HG03354 (cell line): ENCODE data around the gene FARP1.

Source experiments
- ATAC-seq: cut with Tn5 transposase; IDR thresholded peaks from one replicate; pipeline ENCODE4 v1.9.1; 2021; ENCODE audit warnings: mild to moderate bottlenecking; ENCODE audit not compliant: unreplicated experiment, poor library complexity, severe bottlenecking

Gene FARP1

GRCh38 chr13:98342953-98343352 is 200.1 kb downstream of the FARP1 start:
- no peak for ATAC-seq

GRCh38 chr13:98343461-98343860 is 200.6 kb downstream of the FARP1 start:
- no peak for ATAC-seq

- no peak for ATAC-seq
Measured at GRCh38 chr13:98344392-98344791, 201.5 kb downstream of the FARP1 start.

DNA sequence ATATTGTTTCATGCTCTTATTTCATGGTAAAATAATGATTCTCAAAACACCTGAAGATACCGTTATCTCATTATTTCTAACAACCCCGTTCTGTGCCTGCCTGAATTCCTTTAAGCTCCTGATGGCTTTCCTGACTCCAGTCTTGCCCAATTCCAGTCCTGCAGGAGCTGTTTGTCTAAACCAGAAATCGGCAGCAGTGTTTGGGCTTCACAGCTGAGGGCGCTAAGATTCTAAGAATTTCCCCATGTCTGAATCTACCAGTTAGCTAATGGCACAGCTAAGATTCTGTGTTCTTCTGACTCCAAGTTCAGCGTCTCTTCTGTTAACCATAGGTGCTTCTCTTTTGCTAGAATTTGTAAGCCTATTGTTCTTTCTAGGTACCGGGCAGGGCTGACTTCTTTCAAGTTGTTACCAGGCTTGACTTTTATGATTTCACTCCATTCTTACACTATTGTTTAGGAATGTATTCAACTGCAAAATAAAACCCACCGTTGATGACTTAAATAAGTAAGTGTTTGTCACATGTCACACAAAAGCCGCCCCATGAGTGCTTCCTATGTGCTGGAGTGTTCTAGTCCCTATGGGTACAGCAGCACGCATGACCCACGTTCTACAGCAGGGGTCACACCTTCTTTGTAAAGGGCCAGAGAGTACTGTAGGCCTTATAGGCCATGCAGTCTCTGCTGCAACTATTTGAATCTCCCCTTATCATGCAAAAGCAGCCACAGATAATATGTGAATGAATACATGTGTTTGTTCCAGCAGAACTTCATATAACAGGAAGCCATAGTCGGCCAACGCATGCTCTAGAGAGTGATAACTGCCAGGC is 202.4 kb downstream of the FARP1 start:
- no peak for ATAC-seq

GRCh38 chr13:98346904-98347636 is 204.2 kb downstream of the FARP1 start:
- no peak for ATAC-seq

GRCh38 chr13:98347756-98348155 is 204.9 kb downstream of the FARP1 start:
- ATAC-seq: no peak

DNA sequence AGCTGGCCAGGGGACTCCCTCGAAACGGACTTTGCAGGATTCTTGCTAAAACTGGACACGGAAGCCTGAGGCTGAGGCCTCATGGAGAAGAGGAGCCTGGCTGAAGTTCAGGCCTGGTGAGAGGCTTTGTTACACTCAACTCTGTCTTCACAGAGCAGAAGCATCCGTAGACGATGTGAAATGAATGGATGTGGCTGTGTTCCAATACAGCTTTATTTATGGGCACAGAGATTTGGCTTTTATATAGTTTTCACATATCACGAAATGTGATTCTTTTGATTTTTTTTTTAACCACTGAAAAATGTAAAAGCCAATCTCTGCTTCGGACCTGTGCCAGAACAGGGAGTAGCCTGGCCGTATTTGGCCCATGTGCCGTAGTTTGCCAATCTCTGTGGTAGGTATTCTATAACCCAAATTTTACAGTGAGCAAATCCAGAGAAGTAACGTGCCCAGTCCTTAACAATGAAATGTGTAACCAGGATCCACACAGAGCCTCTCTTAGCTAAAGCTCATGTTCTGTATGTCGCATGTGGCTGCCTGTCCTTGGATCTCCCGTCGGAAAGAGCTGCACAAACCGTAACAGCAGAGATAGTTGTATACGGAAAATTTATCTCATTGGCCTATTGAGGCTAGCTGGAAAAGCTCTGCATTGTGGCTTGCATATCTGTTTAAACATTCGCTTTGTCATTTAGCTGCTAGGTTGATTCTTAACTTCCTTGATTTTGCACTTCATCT is 205.7 kb downstream of the FARP1 start:
- no peak for ATAC-seq

GRCh38 chr13:98349731-98350305 is 206.9 kb downstream of the FARP1 start:
- no peak for ATAC-seq

GRCh38 chr13:98350746-98351330 is 207.9 kb downstream of the FARP1 start:
- ATAC-seq: no peak

DNA sequence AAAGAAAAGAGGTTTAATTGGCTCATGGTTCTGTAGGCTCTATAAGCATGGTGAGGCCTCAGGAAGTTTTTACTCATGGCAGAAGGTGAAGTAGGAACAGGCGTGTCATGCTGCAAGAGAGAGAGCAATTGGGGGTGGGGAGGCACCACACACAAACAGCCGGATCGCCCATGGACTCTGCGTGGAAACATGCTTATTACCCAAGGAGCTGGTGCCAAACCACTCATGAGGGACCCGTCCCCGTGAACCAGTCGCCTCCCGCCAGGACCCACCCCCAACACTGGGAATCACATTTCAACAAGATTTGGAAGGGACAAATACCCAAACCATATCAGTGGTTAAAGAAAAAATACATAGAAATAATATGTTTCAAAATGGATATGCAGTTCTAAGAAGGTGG is 208.7 kb downstream of the FARP1 start:
- no peak for ATAC-seq

GRCh38 chr13:98352226-98352625 is 209.3 kb downstream of the FARP1 start:
- ATAC-seq: no peak

- ATAC-seq: no peak
Measured at GRCh38 chr13:98353750-98354149, 210.9 kb downstream of the FARP1 start.

- no peak for ATAC-seq
Measured at GRCh38 chr13:98358937-98359336, 216.0 kb downstream of the FARP1 start.

DNA sequence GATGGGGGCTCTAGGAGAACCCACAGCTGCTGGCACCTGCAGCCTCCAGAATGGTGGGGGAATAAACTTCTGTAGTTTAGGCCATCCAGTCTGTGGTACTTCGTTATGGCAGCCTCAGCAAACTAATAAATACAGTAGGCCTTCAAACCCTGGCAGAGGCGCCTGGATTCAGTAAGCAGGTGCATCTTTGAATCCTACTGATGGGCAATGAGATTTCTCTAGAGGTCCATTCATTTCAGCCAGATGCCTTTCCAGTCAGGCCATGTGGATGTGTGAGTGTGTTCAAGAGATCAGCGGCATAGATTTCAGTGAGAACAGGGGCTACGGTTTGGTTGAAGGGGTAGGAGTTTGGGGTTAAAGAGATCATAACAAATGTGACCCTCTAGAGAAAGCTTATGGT is 217.7 kb downstream of the FARP1 start:
- ATAC-seq: no peak

- no peak for ATAC-seq
Measured at GRCh38 chr13:98363326-98363725, 220.4 kb downstream of the FARP1 start.

- ATAC-seq: no peak
Measured at GRCh38 chr13:98364179-98364578, 221.3 kb downstream of the FARP1 start.

DNA sequence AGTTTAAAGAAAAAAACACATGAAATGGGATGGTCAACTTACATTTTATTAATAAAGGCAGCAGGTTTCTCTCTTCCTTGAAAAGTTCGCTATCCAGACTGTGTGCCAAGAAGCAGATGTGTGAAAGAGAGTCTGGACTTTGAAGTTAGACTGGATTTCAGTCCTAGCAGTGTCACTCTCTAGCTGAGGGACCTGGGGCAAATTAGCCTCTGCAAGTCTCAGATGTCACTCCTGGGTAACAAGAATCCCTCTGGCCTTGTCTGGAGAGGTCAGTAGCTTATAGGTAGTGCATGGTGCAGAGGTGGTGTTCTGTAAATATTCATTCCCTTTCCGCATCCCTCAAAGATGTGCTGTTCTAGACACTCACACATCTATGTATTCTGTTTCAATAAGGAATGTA is 221.8 kb downstream of the FARP1 start:
- no peak for ATAC-seq

DNA sequence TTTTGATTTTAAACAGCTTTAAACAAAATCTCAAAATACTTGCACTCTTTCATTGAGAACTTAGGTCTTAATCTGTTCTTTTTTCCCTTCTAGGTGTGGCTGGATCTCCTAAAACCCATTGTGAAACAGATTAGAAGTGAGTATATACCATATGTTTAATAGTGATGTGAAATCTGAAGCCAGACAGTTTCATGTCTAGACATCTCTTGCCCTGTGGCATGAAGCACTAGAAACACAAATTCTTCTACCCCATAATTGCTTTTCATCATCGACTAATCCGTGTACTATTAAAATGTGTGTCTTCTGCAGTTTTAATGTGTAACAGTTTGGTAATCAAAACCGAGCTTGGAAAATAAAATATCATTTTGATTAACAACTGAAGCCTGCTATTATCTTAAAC is 222.4 kb downstream of the FARP1 start:
- no peak for ATAC-seq

- no peak for ATAC-seq
Measured at GRCh38 chr13:98366010-98366409, 223.1 kb downstream of the FARP1 start.

GRCh38 chr13:98366443-98366842 is 223.5 kb downstream of the FARP1 start:
- ATAC-seq: no peak
